GM18907 (cell line): Measurements from ENCODE around the gene TTLL11.
"Not testable (repeated sequence)": the region's sequence is repeated elsewhere in the genome, so short reads cannot be mapped to it uniquely, and the experiment has no call there.

ENCODE experiments used
- ATAC-seq: cut with Tn5 transposase; IDR thresholded peaks from one replicate; pipeline ENCODE4 v1.9.1; 2021; ENCODE audit warnings: mild to moderate bottlenecking, moderate library complexity; ENCODE audit not compliant: unreplicated experiment

Gene TTLL11

DNA sequence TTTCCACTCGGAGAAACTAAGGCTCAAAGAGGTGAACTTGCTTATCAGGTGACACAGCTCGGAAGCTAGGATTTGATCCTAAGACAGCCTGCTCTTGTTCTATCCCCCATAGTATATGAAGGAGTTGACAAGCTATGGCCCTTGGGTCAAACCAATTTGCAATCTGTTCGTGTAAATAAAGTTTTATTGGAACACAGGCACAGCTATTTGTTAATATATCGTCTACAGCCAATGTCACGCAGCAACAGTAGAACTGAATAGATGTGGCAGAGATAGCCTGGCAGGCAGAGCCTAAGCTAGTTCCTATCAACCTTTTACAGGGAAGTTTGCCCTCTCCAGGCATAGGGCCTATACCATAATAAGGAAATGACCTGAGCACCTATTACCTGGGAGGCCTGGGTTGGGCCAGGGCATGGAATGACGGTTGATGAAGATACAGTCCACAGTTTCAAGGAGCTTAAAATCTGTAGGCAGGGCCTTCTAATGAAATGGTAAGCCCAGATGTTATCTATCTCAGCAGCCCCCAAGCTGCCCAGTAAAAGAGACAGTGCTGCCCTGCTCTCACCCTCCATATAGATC lies 179.0 kb downstream of the TTLL11 start:
- ATAC-seq: no peak

DNA sequence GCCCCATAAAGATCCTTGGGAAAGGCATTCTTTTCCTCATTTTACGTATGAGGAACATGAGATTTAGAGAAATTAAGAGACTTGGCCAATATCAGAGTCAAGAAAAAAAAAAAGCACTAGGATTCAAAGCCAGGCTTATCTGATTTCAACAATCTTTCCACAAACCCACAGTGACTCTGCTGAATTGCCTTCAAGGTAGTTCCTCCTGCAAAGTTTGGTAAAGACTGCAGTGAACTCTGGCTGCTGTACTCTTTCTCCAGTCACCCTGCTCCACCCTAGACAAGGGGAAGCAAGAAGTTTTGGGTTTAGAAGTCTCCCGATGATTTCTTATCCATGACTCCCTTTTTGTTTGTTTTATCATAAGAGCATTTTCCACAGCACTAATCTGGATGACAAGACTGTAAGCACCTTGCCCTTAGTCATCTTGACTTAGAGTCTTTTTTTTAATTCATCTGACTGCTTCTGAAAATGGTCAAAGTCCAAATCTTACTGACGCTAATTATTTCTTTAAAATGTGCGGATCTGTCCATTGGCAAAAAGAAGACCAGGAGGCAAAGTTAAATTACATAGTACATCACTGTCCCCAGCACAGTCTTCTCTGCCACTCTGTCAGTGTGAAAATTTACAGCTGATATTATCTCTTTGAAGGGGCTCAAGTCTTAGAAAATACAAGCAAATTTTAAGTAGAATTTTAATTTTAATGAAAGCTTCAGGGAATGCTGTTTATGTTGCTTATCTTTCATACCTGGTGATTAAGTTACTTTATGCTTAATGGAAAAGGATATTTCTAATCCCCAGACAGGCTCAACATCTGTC lies 180.1 kb downstream of the TTLL11 start:
- no peak for ATAC-seq

DNA sequence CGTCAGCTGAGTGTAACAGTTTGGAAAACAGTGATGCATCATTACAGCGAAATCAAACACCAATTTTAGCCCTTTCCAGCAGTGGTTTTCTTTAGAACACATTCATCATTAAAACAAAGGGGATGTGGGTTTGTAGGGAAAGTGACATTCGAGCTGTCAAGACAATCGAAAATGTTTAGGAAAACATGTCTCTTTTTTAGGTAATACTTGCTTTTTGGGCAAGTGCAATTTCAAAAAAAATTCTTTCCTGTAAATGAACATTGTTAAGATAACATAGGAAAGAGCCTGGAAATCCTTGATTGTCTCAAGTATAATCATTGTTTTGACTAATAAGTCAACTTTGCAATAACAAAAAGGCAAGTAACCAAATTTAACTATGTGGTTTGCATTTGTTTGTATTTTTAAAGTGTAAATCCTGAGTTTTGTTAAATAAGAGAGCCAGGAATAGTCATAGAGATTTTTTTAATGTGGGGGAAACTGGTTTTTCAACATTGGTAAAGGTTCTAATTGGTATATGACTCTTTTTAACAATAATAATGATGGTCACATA lies 182.5 kb downstream of the TTLL11 start:
- ATAC-seq: no peak

DNA sequence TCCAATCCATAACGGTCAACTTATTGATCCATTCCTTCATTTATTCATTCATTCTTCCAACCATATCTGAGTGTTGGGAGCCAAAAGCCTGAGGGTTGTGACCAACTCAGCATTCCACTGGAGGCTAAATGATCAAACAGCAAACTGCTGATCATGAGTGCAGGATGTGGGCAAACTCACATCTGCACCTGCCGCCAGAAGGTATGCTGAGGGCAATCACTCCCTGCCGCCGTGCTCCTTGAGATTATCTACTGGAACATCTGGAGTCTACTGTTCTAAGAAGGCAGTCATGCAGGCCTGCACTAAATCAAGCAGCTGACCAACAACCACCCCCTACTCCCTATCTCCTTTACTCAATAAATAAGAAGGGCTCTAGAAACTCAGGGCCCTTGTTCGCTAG lies 184.0 kb downstream of the TTLL11 start:
- no peak for ATAC-seq

DNA sequence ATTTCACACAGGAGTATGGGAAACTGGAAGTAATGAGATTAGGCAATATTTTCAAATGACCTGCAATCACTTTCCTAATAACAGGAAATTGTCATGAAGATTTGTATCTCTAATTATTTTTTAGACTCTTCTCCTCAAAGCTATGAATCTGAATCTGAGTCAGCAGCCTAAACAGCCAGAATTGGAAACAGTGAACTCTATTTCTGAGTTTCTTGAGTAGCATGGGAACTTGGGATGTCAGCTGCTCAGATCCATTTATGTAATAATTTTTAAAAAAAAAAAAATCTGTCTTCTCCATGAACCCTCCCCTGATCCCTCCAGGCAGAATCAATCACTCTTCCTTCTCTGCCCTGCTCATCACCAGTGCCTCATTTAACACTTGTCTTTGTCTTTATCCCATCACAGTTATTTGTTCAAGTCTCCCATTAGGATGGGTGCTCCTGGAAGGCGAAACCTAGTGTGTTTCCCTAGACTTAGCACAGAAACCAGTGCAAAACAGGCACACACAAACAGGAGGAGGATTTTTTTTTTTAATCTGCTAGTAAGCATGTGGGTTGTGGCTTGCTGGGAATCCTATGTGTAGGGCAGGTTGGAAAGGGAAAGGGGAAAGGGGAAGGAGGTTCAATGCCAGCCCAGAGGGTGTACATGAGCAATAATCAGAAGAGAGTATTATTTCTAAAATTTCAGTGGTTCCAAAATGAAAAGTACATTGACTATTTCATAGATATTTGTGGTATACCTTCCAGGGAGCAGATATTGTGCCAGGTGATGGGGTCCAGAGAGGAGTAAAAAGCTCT lies 186.8 kb downstream of the TTLL11 start:
- no peak for ATAC-seq

DNA sequence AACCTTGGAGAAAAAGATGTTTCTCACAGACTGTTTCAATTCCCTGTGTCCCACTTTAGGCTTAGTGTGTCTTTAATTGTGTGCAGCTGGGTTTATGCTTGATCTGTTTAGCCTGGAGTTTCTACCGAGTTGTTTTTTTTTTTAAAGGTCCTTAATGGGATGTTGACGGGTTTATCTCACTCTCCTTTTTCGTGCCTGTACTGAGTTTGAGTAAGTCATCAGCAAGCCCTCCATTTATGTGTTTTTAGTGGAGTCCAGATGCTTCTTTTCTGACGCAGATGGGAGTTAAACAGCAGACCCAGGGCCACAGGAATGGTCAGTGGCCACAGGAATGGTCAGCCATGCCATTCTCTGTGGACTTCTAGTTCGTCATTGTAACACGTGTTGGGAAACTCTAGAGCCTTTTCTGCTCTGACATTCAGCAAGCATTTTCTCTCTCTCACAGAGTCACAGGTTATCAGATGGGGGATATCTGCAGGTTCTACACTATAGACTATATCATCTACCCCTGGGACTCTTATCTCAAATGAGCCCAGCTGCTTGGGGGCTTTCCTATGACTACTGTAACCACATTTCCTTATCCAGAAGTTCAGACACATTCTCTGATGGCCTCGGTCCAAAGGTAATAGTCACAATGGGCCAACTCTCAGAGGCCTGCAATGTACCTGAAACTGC lies 190.5 kb downstream of the TTLL11 start:
- no peak for ATAC-seq

DNA sequence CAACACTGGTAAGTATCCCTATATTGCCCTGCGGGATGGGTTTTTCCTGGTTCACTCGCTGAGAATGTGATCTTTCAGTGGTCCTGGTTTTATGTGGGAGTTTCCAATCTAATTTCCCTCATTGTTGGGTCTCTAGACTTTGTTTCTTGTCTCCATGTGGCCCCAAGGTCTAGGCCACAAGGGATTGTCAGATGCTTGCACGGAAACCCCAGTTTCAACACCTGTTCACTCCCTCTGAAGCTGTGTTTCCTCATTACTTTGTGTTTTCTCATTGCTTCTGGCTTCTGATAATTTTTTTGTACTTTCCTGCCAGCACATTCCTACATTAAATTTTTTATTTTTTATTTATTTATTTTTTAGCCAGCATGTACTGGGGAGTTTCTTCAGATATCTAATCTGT lies 191.5 kb downstream of the TTLL11 start:
- no peak for ATAC-seq

DNA sequence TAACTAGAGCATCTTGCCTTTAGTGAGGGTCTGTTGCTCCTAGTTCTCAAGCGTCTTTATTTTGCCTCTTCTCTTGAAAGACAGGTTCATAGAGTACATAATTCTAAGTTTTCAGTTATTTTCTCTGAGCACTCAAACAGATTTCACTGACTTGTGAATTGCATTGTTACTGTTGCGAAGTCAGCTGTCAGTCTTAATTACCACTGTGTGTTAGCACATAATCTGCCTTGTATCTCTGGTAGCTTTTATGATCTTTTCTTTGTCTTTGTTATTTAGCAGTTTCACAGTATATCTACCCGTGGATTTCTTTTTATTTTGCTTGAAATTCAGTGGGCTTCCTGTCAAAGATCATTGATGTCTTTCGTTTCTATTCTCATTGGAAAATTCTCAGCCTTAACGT lies 192.9 kb downstream of the TTLL11 start:
- ATAC-seq: no peak

DNA sequence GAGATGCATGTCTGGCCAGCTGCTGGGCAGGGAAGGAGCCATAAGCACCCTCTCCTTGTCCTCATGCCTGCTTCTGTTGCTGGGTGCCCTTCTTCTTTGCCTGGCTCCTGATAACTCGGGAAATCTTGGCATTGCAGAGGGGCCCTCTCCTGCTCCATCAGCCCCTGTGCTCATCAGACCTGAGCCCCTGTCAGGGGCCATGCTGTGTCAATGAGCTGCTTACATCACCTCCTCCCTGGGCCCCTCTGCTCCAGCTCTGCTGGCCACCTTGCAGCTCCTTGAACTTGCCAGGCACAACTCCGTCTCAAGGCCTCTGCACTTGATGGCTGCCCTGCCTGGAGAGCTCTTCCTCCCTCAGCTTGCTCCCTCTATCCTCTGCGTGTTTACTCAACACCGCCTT lies 194.3 kb downstream of the TTLL11 start:
- ATAC-seq: no peak

DNA sequence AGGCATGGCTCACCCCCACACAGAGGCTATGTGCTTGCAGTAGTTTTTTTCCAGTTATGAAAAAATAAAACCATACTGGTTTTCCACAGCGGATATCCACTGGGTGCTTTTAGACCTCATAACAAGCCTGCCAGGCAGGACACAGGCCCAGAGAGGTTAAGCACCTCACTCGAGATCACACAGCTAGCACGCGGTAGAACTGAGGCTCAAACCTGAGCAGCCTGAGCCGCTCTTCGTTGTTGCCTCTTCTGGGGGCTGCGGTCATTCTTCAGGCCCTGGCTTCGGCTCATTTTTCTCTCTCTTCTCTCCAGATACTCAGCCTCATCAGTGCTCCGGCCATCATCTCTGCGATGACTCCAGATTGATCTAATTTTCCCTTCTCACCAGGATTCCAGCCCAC lies 196.0 kb downstream of the TTLL11 start:
- no peak for ATAC-seq

DNA sequence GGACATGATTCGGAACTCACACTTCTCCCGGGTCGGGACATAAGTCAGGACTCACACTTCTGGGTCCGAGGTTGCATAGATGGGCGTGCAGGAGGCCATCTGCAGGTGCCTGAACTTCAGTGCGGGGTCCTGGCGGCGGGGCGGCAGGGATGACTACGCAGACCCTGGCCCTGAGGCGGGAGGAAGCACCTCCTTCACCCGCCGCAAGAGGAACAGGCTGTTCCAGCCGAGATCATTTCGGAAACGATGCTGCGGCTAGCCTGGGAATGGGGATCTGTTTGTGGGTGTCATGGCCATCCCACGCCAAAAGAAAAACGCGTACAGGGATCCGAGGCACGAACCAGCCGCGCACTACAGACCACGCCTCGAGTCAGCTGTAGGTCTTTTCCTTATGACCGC lies 196.6 kb downstream of the TTLL11 start:
- ATAC-seq: no peak

DNA sequence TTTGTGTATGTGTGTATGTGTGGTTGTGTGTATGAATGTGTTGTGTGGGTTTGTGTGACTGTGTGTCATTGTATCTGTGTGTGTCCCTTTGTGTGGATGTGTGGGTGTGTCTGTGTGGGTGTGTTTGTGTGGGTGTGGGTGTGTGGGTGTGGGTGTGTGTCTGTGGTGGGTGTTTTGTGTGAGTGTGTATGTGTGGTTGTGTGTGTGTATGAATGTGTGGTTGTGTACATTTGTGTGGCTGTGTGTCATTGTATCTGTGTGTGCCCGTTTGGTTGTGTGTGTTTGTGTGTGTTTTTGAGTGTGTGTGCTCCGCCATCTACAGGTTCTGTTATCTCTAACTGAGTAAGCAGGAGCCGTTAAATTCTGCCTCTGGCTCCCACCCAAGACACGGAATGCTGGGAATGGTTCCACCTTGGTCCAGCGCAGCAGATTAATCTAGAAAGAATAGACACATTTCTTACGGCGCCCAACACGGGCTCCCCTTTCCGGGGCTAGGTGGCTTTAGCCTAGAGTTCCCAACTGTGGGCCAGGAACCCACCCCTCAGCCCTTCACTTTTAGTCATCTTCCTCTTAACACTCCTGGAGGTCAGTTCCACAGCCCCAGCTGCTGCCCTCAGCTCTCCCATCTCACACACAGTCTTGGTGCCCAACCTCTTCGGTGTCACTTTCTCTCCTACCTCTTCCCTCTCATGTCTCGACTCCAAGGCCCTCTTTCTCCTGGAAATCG lies 197.1 kb downstream of the TTLL11 start:
- no peak for ATAC-seq

DNA sequence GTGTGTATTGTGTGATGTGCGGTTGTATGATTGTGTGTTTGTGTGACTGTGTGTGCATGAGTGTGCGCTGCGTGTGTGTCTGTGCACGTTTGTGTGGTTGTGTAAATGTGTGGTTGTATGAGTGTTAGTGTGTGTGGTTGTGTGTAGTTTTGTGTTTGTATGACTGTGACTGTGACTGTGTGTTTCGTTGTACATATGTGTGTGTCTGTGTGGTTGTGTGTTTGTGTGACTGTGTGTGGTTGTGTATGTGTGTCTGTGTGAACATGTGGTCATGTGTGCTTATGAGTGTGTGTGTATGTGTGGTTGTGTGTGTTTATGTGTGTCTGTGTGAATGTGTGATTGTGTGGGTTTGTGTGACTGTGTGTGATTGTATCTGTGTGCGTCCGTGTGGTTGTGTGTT lies 197.8 kb downstream of the TTLL11 start:
- no peak for ATAC-seq

DNA sequence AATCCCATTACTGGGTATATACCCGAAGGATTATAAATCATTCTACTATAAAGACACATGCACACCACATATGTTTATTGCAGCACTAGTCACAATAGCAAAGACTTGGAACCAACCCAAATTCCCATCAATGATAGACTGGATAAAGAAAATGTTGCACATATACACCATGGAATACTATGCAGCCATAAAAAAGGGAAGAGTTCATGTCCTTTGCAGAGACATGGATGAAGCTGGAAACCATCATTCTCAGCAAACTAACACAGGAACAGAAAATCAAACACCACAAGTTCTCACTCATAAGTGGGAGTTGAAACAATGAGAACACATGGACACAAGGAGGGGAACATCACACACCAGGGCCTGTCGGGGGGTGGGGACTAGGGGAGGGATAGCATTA lies 198.7 kb downstream of the TTLL11 start:
- ATAC-seq: not testable (repeated sequence)

DNA sequence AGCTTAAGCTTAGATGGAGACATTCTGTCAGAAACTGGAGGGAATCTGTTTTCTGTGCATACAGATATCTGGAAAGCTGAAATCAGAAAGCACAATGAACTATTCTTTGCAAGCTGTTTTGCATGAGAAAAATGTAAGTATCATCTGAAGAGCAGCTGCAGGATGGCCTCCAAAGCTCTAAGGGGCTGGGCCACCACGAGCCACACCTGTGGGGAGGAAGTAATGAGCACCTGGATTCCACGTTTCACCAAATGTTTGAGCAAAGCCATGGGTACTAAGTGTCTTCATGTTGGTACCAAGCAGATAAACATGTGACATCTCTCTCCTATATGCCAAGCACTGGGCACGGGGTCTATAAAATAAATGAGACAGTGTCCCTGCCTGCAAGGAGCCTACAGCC lies 199.3 kb downstream of the TTLL11 start:
- ATAC-seq: no peak

DNA sequence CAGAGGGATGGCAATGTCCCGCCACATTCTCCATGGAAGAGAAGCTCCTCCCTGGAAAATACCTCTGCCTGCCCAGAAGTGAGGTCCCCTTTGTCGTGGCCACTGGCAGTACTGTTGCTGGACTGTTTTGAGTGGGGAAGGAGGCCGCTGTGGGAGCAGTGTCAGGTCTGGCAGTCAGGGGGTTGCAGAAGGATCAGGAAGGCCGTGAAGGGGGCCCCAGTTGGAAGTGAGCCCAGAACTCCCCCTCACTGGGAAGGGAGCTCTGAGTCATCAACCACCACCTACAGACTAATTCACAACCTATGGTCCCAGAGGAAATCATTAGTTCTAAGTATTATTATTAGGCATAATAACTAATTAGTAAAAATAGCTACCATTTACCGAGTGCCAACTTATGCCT lies 200.4 kb downstream of the TTLL11 start:
- ATAC-seq: no peak

DNA sequence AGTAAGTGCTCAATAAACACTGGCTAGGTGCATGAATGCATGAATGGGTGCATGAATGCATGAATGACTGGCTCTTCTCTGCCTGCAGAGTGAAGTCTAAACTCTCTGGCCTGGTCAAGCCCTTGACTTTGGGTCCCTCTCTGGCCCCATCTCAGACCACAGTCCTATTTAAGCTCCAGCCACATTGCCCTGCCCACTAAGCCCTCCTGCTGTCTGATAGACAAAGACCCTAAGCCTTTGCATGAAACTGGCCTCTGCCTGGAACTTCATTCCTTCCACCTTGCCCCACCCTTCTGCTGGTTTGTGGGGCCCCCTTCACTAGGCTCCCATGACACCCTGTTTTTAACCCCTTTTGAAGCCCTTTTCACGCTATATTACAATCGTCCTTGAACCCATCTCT lies 202.4 kb downstream of the TTLL11 start:
- no peak for ATAC-seq

DNA sequence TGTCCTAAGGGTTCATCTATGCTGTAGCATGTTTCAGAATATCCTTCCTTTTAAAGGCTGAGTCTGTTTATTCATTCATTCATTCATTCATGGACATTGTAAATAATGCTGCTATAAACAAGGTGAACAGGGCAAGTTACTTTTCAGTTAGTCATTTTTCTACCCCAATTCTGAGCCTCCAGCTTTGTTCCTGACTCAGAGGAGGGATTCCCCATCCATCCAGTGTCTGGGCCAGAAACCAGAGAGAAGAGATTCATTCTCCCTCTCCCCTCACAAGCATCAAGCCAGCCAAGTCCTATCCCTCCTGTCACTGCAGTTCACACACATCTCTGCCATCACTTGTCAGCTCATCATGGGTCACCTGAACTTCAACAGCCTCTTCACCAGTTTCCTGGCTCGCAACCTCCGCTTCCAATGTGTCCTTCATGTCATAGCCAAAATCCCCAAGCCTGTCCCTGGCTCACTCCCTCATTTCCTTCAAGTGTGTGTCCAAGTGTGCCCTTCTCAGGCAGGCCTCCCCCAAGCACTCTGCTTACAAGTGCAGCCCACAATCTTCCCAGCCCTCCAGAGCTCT lies 203.0 kb downstream of the TTLL11 start:
- ATAC-seq: no peak

DNA sequence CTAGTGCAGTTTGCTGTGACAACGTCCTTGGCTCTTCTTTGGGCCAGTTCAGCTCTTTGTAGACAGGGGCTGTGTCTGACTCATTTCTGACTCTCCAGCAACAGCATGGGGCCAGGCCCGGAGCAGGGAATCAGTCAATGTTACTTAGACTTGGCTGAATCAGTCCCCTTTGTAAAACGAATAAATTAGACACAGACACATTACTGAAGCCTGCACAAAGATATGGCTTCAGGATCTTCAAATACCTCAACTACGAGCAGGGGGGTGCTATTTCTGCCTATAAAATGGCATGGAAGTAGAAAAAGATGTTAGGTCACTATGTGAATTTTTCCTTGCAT lies 204.7 kb downstream of the TTLL11 start:
- no peak for ATAC-seq
